ACC112 (cell line): ENCODE data around the gene SUCLG2.

Source experiments
- H2AFZ ChIP-seq: fragments of 200-600 bp; sonication (generic); one replicate; pipeline ENCODE4 v1.6.0; 2017; ENCODE audit warnings: antibody characterized with exemption, low read length; ENCODE audit not compliant: unreplicated experiment
- H3K27ac ChIP-seq: fragments of 200-600 bp; sonication (generic); 2 replicates; pipeline ENCODE4 v1.5.1; 2014; ENCODE audit warnings: low read depth, mild to moderate bottlenecking, antibody characterized with exemption, low read length, moderate library complexity
- H3K27me3 ChIP-seq: fragments of 200-600 bp; sonication (generic); 2 replicates; pipeline ENCODE4 v1.6.1; 2014; ENCODE audit warnings: mild to moderate bottlenecking, antibody characterized with exemption, low read length, moderate library complexity, mixed read lengths; ENCODE audit not compliant: insufficient read depth
- H3K36me3 ChIP-seq: fragments of 200-600 bp; sonication (generic); 2 replicates; pipeline ENCODE4 v1.6.1; 2016; ENCODE audit warnings: mild to moderate bottlenecking, antibody characterized with exemption, low read length, moderate library complexity, mixed read lengths; ENCODE audit not compliant: insufficient read depth
- H3K4me1 ChIP-seq: fragments of 200-600 bp; sonication (generic); one replicate; pipeline ENCODE4 v1.6.1; 2016; ENCODE audit warnings: low read length, mixed read lengths; ENCODE audit not compliant: insufficient read depth, unreplicated experiment, control insufficient read depth
- H3K4me3 ChIP-seq: fragments of 200-600 bp; sonication (generic); 2 replicates; pipeline ENCODE4 v1.5.1; 2014; ENCODE audit warnings: mild to moderate bottlenecking, low read depth, low read length
- H3K79me2 ChIP-seq: fragments of 200-600 bp; sonication (generic); one replicate; pipeline ENCODE4 v1.6.0; 2016; ENCODE audit warnings: low read length; ENCODE audit not compliant: control insufficient read depth, unreplicated experiment, insufficient read depth

The SUCLG2 gene

GRCh38 chr3:67487564-67488114 lies 166.8 kb downstream of the SUCLG2 start:
- no peaks in the 10 kb centered on the region for H3K79me2 ChIP-seq
- no peak overlapping the region for H3K27ac ChIP-seq
- H3K27me3 ChIP-seq: no peaks in the 10 kb centered on the region
- no peaks in the 10 kb centered on the region for H3K4me1 ChIP-seq
- H3K36me3 ChIP-seq: 0 out of 2 replicates have a peak, but pooled peaks cover 5% of the 10 kb centered on the region
- no peak overlapping the region for H2AFZ ChIP-seq
- H3K4me3 ChIP-seq: no peak overlapping the region

- H3K4me3 ChIP-seq: no peak overlapping the region
- 0 out of 2 replicates have a peak, but pooled peaks cover 1% of the 10 kb centered on the region for H3K36me3 ChIP-seq
- H2AFZ ChIP-seq: no peak overlapping the region
- no peaks in the 10 kb centered on the region for H3K79me2 ChIP-seq
- H3K27ac ChIP-seq: no peak overlapping the region
- no peaks in the 10 kb centered on the region for H3K27me3 ChIP-seq
- no peaks in the 10 kb centered on the region for H3K4me1 ChIP-seq
These were observed 167.5 kb downstream of the SUCLG2 start for GRCh38 chr3:67486883-67487282.

- Histone ChIP-seq H3K79me2 (no peaks in the 10 kb centered on the region), H2AFZ (no peak overlapping the region), H3K4me3 (no peak overlapping the region), H3K27me3 (no peaks in the 10 kb centered on the region), H3K36me3 (no peaks in the 10 kb centered on the region), H3K27ac (no peak overlapping the region), H3K4me1 (no peaks in the 10 kb centered on the region)
These were observed 170.3 kb downstream of the SUCLG2 start for GRCh38 chr3:67484085-67484484.

GRCh38 chr3:67481126-67481525 lies 173.3 kb downstream of the SUCLG2 start:
- no peaks in the 10 kb centered on the region for H3K79me2 ChIP-seq
- no peaks in the 10 kb centered on the region for H3K4me1 ChIP-seq
- no peaks in the 10 kb centered on the region for H3K27me3 ChIP-seq
- no peak overlapping the region for H3K4me3 ChIP-seq
- H3K27ac ChIP-seq: no peak overlapping the region
- H3K36me3 ChIP-seq: no peaks in the 10 kb centered on the region
- H2AFZ ChIP-seq: no peak overlapping the region

- H3K79me2 ChIP-seq: no peaks in the 10 kb centered on the region
- no peak overlapping the region for H2AFZ ChIP-seq
- H3K27ac ChIP-seq: no peak overlapping the region
- no peaks in the 10 kb centered on the region for H3K4me1 ChIP-seq
- no peak overlapping the region for H3K4me3 ChIP-seq
- H3K36me3 ChIP-seq: no peaks in the 10 kb centered on the region
- H3K27me3 ChIP-seq: no peaks in the 10 kb centered on the region
These were observed 176.0 kb downstream of the SUCLG2 start for GRCh38 chr3:67478423-67478822.

GRCh38 chr3:67474311-67474710 lies 180.1 kb downstream of the SUCLG2 start:
- no peak overlapping the region for H3K4me3 ChIP-seq
- H2AFZ ChIP-seq: no peak overlapping the region
- no peaks in the 10 kb centered on the region for H3K36me3 ChIP-seq
- H3K4me1 ChIP-seq: no peaks in the 10 kb centered on the region
- no peaks in the 10 kb centered on the region for H3K27me3 ChIP-seq
- H3K27ac ChIP-seq: no peak overlapping the region
- no peaks in the 10 kb centered on the region for H3K79me2 ChIP-seq

- H3K79me2 ChIP-seq: no peaks in the 10 kb centered on the region
- H3K4me1 ChIP-seq: no peaks in the 10 kb centered on the region
- no peak overlapping the region for H3K4me3 ChIP-seq
- no peaks in the 10 kb centered on the region for H3K27me3 ChIP-seq
- H3K27ac ChIP-seq: no peak overlapping the region
- no peaks in the 10 kb centered on the region for H3K36me3 ChIP-seq
- H2AFZ ChIP-seq: no peak overlapping the region
These were observed 181.7 kb downstream of the SUCLG2 start for GRCh38 chr3:67472674-67473201.

GRCh38 chr3:67470207-67470606 lies 184.2 kb downstream of the SUCLG2 start:
- Histone ChIP-seq H3K79me2 (no peaks in the 10 kb centered on the region), H3K4me1 (no peaks in the 10 kb centered on the region), H3K27ac (no peak overlapping the region), H3K36me3 (no peaks in the 10 kb centered on the region), H3K27me3 (no peaks in the 10 kb centered on the region), H3K4me3 (no peak overlapping the region), H2AFZ (no peak overlapping the region)

GRCh38 chr3:67468511-67468910 lies 185.9 kb downstream of the SUCLG2 start:
- Histone ChIP-seq H3K4me3 (no peak overlapping the region), H3K79me2 (no peaks in the 10 kb centered on the region), H3K27me3 (no peaks in the 10 kb centered on the region), H3K4me1 (peaks cover 5% of the 10 kb centered on the region), H3K36me3 (no peaks in the 10 kb centered on the region), H3K27ac (no peak overlapping the region), H2AFZ (no peak overlapping the region)

GRCh38 chr3:67463656-67464055 lies 190.8 kb downstream of the SUCLG2 start:
- peaks cover 31% of the 10 kb centered on the region for H3K4me1 ChIP-seq
- no peak overlapping the region for H3K27ac ChIP-seq
- H3K36me3 ChIP-seq: no peaks in the 10 kb centered on the region
- no peaks in the 10 kb centered on the region for H3K27me3 ChIP-seq
- H2AFZ ChIP-seq: no peak overlapping the region
- no peaks in the 10 kb centered on the region for H3K79me2 ChIP-seq
- no peak overlapping the region for H3K4me3 ChIP-seq

- H3K4me1 ChIP-seq: peaks cover 31% of the 10 kb centered on the region
- H3K27me3 ChIP-seq: no peaks in the 10 kb centered on the region
- H3K79me2 ChIP-seq: no peaks in the 10 kb centered on the region
- peak overlapping the region; percentile 18 for H2AFZ ChIP-seq
- H3K36me3 ChIP-seq: no peaks in the 10 kb centered on the region
- H3K4me3 ChIP-seq: no peak overlapping the region
- H3K27ac ChIP-seq: peak overlapping the region; percentile 79
These were observed 192.2 kb downstream of the SUCLG2 start for GRCh38 chr3:67462187-67462586.
